ENCODE results near the gene PCLO.

PCLO gene

GRCh38 chr7:82959528-82959927, 203.2 kb downstream of the PCLO start:
- no peak for DNase-seq (ENCODE audit: low read depth)
- TF ChIP-seq CTCF (IDR thresholded peaks at IDR 0.05; ENCODE audit: insufficient read depth, low read depth, low read length, missing control alignments), result no peak
- no peak overlapping the region for H3K4me3 ChIP-seq (ENCODE audit: low read length)

- H3K4me3 ChIP-seq (ENCODE audit: low read length), result no peak overlapping the region
- no peak for DNase-seq (ENCODE audit: low read depth)
- no peak for TF ChIP-seq CTCF (IDR thresholded peaks at IDR 0.05; ENCODE audit: insufficient read depth, low read depth, low read length, missing control alignments)
Observed at GRCh38 chr7:82957521-82957920, 205.2 kb downstream of the PCLO start.

GRCh38 chr7:82953324-82954027, 209.2 kb downstream of the PCLO start:
- no peak for DNase-seq (ENCODE audit: low read depth)
- H3K4me3 ChIP-seq (ENCODE audit: low read length), result no peak overlapping the region
- no peak for TF ChIP-seq CTCF (IDR thresholded peaks at IDR 0.05; ENCODE audit: insufficient read depth, low read depth, low read length, missing control alignments)

- H3K4me3 ChIP-seq (ENCODE audit: low read length), result no peak overlapping the region
- no peak for TF ChIP-seq CTCF (IDR thresholded peaks at IDR 0.05; ENCODE audit: insufficient read depth, low read depth, low read length, missing control alignments)
- DNase-seq (ENCODE audit: low read depth), result no peak
Observed at GRCh38 chr7:82950436-82950835, 212.2 kb downstream of the PCLO start.

- peak; percentile 56 for DNase-seq (ENCODE audit: low read depth)
Observed at GRCh38 chr7:82945480-82945879, 217.2 kb downstream of the PCLO start.

GRCh38 chr7:82945056-82945455, 217.6 kb downstream of the PCLO start:
- no peak for TF ChIP-seq CTCF (IDR thresholded peaks at IDR 0.05; ENCODE audit: insufficient read depth, low read depth, low read length, missing control alignments)

More at GRCh38 chr7:82945480-82945879, 217.2 kb downstream of the PCLO start:
- no peak overlapping the region for H3K4me3 ChIP-seq (ENCODE audit: low read length)
- TF ChIP-seq CTCF (IDR thresholded peaks at IDR 0.05; ENCODE audit: insufficient read depth, low read depth, low read length, missing control alignments), result peak; percentile 14

GRCh38 chr7:82932516-82932915, 230.2 kb downstream of the PCLO start:
- DNase-seq (ENCODE audit: low read depth), result no peak
- no peak overlapping the region for H3K4me3 ChIP-seq (ENCODE audit: low read length)
- TF ChIP-seq CTCF (IDR thresholded peaks at IDR 0.05; ENCODE audit: insufficient read depth, low read depth, low read length, missing control alignments), result no peak

More at GRCh38 chr7:82945056-82945455, 217.6 kb downstream of the PCLO start:
- no peak for DNase-seq (ENCODE audit: low read depth)
- no peak overlapping the region for H3K4me3 ChIP-seq (ENCODE audit: low read length)

Data from epithelial cell of esophagus (primary cell).